ENCODE data around the gene RPL23. TPM values are rescaled to one million over a fixed set of nuclear protein-coding genes. Genes with fewer than 3 reads are reported as not detected.

RPL23 gene
- total RNA-seq, 1 donor from 2014 or later = 2,779 TPM

GRCh38 chr17:38893607-38894006 is 40.1 kb upstream of the RPL23 start:
- no peak overlapping the region for H3K4me3 ChIP-seq (ENCODE audit: low read length in 3 of 3)
- H3K9ac ChIP-seq (ENCODE audit: low read depth in 1 of 3, low read length in 3 of 3) = peak overlapping the region in 1 of 3 donors; percentile 60
- H3K9me3 ChIP-seq (ENCODE audit: control insufficient read depth in 3 of 3, low read length in 3 of 3) = no peaks in the 10 kb centered on the region
- peaks cover 18 to 33% (median 20%) of the 10 kb centered on the region in 3 donors for H3K36me3 ChIP-seq (ENCODE audit: control insufficient read depth in 3 of 3, insufficient read depth in 3 of 3, low read length in 3 of 3)
- H3K27me3 ChIP-seq (ENCODE audit: control insufficient read depth in 3 of 3, insufficient read depth in 3 of 3, low read length in 3 of 3) = no peaks in the 10 kb centered on the region
- peaks cover 41 to 52% (median 45%) of the 10 kb centered on the region in 3 donors for H3K4me1 ChIP-seq (ENCODE audit: control insufficient read depth in 3 of 3, insufficient read depth in 3 of 3, low read length in 3 of 3)
- H3K27ac ChIP-seq (ENCODE audit: low read depth, low read length) = peak overlapping the region; percentile 52

DNA sequence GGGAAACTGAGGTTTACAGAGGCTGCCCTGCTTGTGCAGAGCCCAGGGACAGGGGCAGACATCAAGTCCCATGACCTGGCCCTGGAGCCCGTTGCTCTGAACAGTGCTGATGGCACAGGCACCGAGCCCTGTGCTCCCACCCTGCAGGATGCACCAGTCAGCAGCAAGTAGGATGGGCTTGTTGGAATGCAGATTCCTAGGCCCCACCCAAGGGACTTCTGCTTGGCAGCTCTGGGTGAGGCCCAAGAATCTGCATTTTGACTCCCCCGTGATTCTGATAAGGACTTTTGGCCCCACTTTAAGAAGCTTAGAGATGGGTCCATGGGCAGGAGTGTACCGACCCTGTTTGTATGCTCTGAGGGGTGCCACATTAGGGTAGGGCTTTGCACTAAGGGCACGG is 39.6 kb upstream of the RPL23 start:
- Histone ChIP-seq H3K9me3 (ENCODE audit: control insufficient read depth in 3 of 3, low read length in 3 of 3) (no peaks in the 10 kb centered on the region), H3K9ac (ENCODE audit: low read depth in 1 of 3, low read length in 3 of 3) (no peak overlapping the region), H3K27me3 (ENCODE audit: control insufficient read depth in 3 of 3, insufficient read depth in 3 of 3, low read length in 3 of 3) (no peaks in the 10 kb centered on the region), H3K4me1 (ENCODE audit: control insufficient read depth in 3 of 3, insufficient read depth in 3 of 3, low read length in 3 of 3) (peaks cover 36 to 47% (median 41%) of the 10 kb centered on the region in 3 donors), H3K4me3 (ENCODE audit: low read length in 3 of 3) (no peak overlapping the region), H3K36me3 (ENCODE audit: control insufficient read depth in 3 of 3, insufficient read depth in 3 of 3, low read length in 3 of 3) (peaks cover 18 to 33% (median 20%) of the 10 kb centered on the region in 3 donors), H3K27ac (ENCODE audit: low read depth, low read length) (peak overlapping the region; percentile 52)

DNA sequence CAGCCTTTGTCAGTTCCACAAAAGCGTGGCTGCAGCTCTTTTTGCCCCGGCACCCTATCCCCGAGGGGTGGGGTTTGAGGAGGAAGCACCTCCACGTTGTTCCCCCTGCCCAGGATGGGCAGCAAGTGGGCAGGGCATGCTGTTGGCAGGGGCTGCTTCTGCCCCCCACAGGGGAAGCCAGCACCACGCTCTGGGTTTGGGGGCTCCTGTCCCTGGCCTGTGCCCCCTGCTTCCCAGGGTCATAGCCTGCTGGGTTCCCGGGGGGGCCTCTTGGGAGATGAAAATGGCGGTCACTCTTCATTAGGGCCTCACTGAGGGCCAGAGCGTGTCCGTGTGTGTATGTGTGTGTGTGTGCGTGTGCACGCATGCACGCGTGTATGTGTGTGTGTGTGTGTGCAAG is 39.1 kb upstream of the RPL23 start:
- H3K4me3 ChIP-seq (ENCODE audit: low read length in 3 of 3) = no peak overlapping the region

DNA sequence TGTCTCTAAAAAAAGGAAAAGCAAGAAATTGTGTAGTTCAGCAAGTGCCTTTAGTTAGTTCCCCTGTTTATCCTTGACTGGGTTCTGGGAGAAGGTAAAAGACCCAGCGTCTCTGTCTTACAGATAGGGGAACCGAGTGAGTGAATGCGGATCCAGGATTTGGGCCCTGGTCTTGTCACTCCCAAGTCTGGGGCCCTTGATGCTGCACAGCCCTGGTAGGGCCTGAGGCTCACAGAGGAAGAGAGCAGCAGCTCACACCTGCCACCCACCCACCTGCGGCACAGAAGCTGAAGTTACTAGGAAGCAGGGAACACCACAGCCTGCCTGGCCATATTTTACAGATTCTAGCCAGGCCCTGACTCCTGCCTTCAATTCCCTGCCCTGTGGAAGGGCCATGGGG is 38.6 kb upstream of the RPL23 start:
- peaks cover 18 to 35% (median 20%) of the 10 kb centered on the region in 3 donors for H3K36me3 ChIP-seq (ENCODE audit: control insufficient read depth in 3 of 3, insufficient read depth in 3 of 3, low read length in 3 of 3)
- no peak overlapping the region for H3K27ac ChIP-seq (ENCODE audit: low read depth, low read length)
- H3K27me3 ChIP-seq (ENCODE audit: control insufficient read depth in 3 of 3, insufficient read depth in 3 of 3, low read length in 3 of 3) = no peaks in the 10 kb centered on the region
- no peak overlapping the region for H3K9ac ChIP-seq (ENCODE audit: low read depth in 1 of 3, low read length in 3 of 3)
- H3K4me1 ChIP-seq (ENCODE audit: control insufficient read depth in 3 of 3, insufficient read depth in 3 of 3, low read length in 3 of 3) = peaks cover 25 to 42% (median 36%) of the 10 kb centered on the region in 3 donors
- H3K9me3 ChIP-seq (ENCODE audit: control insufficient read depth in 3 of 3, low read length in 3 of 3) = no peaks in the 10 kb centered on the region
- H3K4me3 ChIP-seq (ENCODE audit: low read length in 3 of 3) = no peak overlapping the region

More for the DNA sequence above, 39.1 kb upstream of the RPL23 start:
- H3K27me3 ChIP-seq (ENCODE audit: control insufficient read depth in 3 of 3, insufficient read depth in 3 of 3, low read length in 3 of 3) = no peaks in the 10 kb centered on the region
- H3K27ac ChIP-seq (ENCODE audit: low read depth, low read length) = no peak overlapping the region
- H3K9ac ChIP-seq (ENCODE audit: low read depth in 1 of 3, low read length in 3 of 3) = no peak overlapping the region
- H3K36me3 ChIP-seq (ENCODE audit: control insufficient read depth in 3 of 3, insufficient read depth in 3 of 3, low read length in 3 of 3) = peaks cover 18 to 33% (median 20%) of the 10 kb centered on the region in 3 donors
- H3K4me1 ChIP-seq (ENCODE audit: control insufficient read depth in 3 of 3, insufficient read depth in 3 of 3, low read length in 3 of 3) = peaks cover 31 to 42% (median 36%) of the 10 kb centered on the region in 3 donors
- no peaks in the 10 kb centered on the region for H3K9me3 ChIP-seq (ENCODE audit: control insufficient read depth in 3 of 3, low read length in 3 of 3)

DNA sequence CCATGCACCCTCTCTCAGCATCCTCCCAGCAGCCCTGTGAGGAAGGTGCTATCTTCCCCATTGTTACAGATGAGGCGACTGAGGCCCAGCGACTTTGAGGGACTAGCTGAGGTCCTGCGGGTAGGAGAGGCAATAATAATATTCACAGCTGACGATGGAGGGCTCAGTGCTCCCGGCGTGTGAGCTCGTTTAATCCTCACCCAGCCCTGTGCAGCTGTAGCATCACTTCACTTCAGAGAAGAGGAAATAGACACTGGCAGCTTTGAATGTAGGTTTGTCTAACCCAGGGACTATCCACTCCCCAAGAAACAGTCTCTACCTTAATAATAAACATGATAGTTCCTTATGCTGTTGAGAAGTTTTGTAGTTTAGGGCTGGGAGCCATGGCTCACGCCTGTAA is 37.9 kb upstream of the RPL23 start:
- Histone ChIP-seq H3K4me1 (ENCODE audit: control insufficient read depth in 3 of 3, insufficient read depth in 3 of 3, low read length in 3 of 3) (peaks cover 22 to 40% (median 34%) of the 10 kb centered on the region in 3 donors), H3K27ac (ENCODE audit: low read depth, low read length) (no peak overlapping the region), H3K9me3 (ENCODE audit: control insufficient read depth in 3 of 3, low read length in 3 of 3) (no peaks in the 10 kb centered on the region), H3K9ac (ENCODE audit: low read depth in 1 of 3, low read length in 3 of 3) (no peak overlapping the region), H3K27me3 (ENCODE audit: control insufficient read depth in 3 of 3, insufficient read depth in 3 of 3, low read length in 3 of 3) (no peaks in the 10 kb centered on the region), H3K36me3 (ENCODE audit: control insufficient read depth in 3 of 3, insufficient read depth in 3 of 3, low read length in 3 of 3) (peaks cover 17 to 35% (median 20%) of the 10 kb centered on the region in 3 donors), H3K4me3 (ENCODE audit: low read length in 3 of 3) (no peak overlapping the region)

GRCh38 chr17:38890410-38890746 is 36.9 kb upstream of the RPL23 start:
- no peak overlapping the region for H3K4me3 ChIP-seq (ENCODE audit: low read length in 3 of 3)
- no peaks in the 10 kb centered on the region for H3K27me3 ChIP-seq (ENCODE audit: control insufficient read depth in 3 of 3, insufficient read depth in 3 of 3, low read length in 3 of 3)
- peaks cover 30 to 43% (median 40%) of the 10 kb centered on the region in 3 donors for H3K4me1 ChIP-seq (ENCODE audit: control insufficient read depth in 3 of 3, insufficient read depth in 3 of 3, low read length in 3 of 3)
- peaks cover 17 to 32% (median 20%) of the 10 kb centered on the region in 3 donors for H3K36me3 ChIP-seq (ENCODE audit: control insufficient read depth in 3 of 3, insufficient read depth in 3 of 3, low read length in 3 of 3)
- H3K27ac ChIP-seq (ENCODE audit: low read depth, low read length) = no peak overlapping the region
- H3K9me3 ChIP-seq (ENCODE audit: control insufficient read depth in 3 of 3, low read length in 3 of 3) = no peaks in the 10 kb centered on the region
- H3K9ac ChIP-seq (ENCODE audit: low read depth in 1 of 3, low read length in 3 of 3) = no peak overlapping the region

DNA sequence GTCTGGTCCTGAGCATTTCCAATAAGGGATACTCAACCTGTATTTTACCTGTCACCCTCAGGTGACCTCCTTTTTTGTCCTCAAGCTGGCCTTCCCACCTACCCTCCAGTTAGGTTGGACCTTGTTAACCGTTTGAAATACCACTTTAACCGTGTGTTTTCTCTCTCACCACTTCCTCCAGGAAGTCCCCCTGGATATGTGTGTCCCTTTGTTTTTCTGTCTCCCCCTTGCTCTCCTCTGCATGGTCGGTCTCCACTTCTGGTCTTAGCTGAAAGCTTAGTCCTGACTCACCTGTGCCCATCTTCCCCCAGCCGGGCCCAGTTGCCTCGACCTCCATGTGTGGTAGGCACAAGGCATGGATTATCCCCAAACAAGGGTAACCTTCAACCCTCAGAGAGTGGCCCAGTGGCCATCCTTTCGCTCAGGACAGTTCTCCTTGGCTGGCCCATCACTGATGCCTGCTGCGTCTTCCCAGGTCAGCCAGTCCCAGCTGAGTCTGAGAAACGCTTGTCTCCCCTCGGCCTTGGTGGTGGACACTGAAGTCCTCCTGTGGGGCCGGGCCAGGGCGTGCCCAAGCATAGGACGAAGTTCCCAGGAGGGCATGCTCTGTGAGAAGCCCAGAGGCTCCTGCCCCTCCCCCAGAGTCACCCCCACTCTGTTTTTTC is 36.4 kb upstream of the RPL23 start:
- Histone ChIP-seq H3K4me1 (ENCODE audit: control insufficient read depth in 3 of 3, insufficient read depth in 3 of 3, low read length in 3 of 3) (peaks cover 35 to 48% (median 45%) of the 10 kb centered on the region in 3 donors), H3K36me3 (ENCODE audit: control insufficient read depth in 3 of 3, insufficient read depth in 3 of 3, low read length in 3 of 3) (peaks cover 17 to 32% (median 20%) of the 10 kb centered on the region in 3 donors), H3K27ac (ENCODE audit: low read depth, low read length) (no peak overlapping the region)

GRCh38 chr17:38888842-38889241 is 35.3 kb upstream of the RPL23 start:
- H3K9ac ChIP-seq (ENCODE audit: low read depth in 1 of 3, low read length in 3 of 3) = no peak overlapping the region
- H3K9me3 ChIP-seq (ENCODE audit: control insufficient read depth in 3 of 3, low read length in 3 of 3) = no peaks in the 10 kb centered on the region
- no peak overlapping the region for H3K4me3 ChIP-seq (ENCODE audit: low read length in 3 of 3)
- H3K27me3 ChIP-seq (ENCODE audit: control insufficient read depth in 3 of 3, insufficient read depth in 3 of 3, low read length in 3 of 3) = no peaks in the 10 kb centered on the region
- H3K4me1 ChIP-seq (ENCODE audit: control insufficient read depth in 3 of 3, insufficient read depth in 3 of 3, low read length in 3 of 3) = peaks cover 35 to 48% (median 44%) of the 10 kb centered on the region in 3 donors
- peaks cover 17 to 32% (median 20%) of the 10 kb centered on the region in 3 donors for H3K36me3 ChIP-seq (ENCODE audit: control insufficient read depth in 3 of 3, insufficient read depth in 3 of 3, low read length in 3 of 3)
- H3K27ac ChIP-seq (ENCODE audit: low read depth, low read length) = no peak overlapping the region

More for the DNA sequence above, 36.4 kb upstream of the RPL23 start:
- H3K4me3 ChIP-seq (ENCODE audit: low read length in 3 of 3) = no peak overlapping the region
- H3K9ac ChIP-seq (ENCODE audit: low read depth in 1 of 3, low read length in 3 of 3) = no peak overlapping the region
- no peaks in the 10 kb centered on the region for H3K9me3 ChIP-seq (ENCODE audit: control insufficient read depth in 3 of 3, low read length in 3 of 3)
- H3K27me3 ChIP-seq (ENCODE audit: control insufficient read depth in 3 of 3, insufficient read depth in 3 of 3, low read length in 3 of 3) = no peaks in the 10 kb centered on the region

DNA sequence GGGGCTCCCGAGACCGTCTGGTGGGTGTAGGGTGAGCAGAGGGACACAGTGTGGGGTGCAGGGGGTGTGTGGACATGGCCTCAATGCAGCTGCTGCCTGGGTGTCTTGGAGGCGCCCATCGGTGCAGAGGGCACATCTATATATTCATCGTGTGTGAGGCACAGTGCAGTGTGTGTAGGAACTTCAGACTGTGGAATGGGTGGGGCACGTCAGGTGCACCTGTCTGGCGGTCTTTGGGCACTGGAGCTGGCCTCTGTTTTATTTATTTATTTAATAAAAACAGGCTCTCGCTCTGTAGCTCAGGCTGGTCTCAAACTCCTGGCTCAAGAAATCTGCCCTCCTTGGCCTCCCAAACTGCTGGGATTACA is 33.1 kb upstream of the RPL23 start:
- Histone ChIP-seq H3K27ac (ENCODE audit: low read depth, low read length) (no peak overlapping the region), H3K27me3 (ENCODE audit: control insufficient read depth in 3 of 3, insufficient read depth in 3 of 3, low read length in 3 of 3) (no peaks in the 10 kb centered on the region), H3K9me3 (ENCODE audit: control insufficient read depth in 3 of 3, low read length in 3 of 3) (no peaks in the 10 kb centered on the region), H3K36me3 (ENCODE audit: control insufficient read depth in 3 of 3, insufficient read depth in 3 of 3, low read length in 3 of 3) (peaks cover 8 to 20% (median 11%) of the 10 kb centered on the region in 3 donors), H3K4me1 (ENCODE audit: control insufficient read depth in 3 of 3, insufficient read depth in 3 of 3, low read length in 3 of 3) (peaks cover 40 to 52% (median 45%) of the 10 kb centered on the region in 3 donors), H3K4me3 (ENCODE audit: low read length in 3 of 3) (no peak overlapping the region), H3K9ac (ENCODE audit: low read depth in 1 of 3, low read length in 3 of 3) (peak overlapping the region in 1 of 3 donors; percentile 8)

- Histone ChIP-seq H3K27me3 (ENCODE audit: control insufficient read depth in 3 of 3, insufficient read depth in 3 of 3, low read length in 3 of 3) (no peaks in the 10 kb centered on the region), H3K27ac (ENCODE audit: low read depth, low read length) (no peak overlapping the region), H3K4me1 (ENCODE audit: control insufficient read depth in 3 of 3, insufficient read depth in 3 of 3, low read length in 3 of 3) (peaks cover 47 to 58% (median 51%) of the 10 kb centered on the region in 3 donors), H3K9ac (ENCODE audit: low read depth in 1 of 3, low read length in 3 of 3) (peak overlapping the region in 1 of 3 donors; percentile 8), H3K9me3 (ENCODE audit: control insufficient read depth in 3 of 3, low read length in 3 of 3) (no peaks in the 10 kb centered on the region), H3K36me3 (ENCODE audit: control insufficient read depth in 3 of 3, insufficient read depth in 3 of 3, low read length in 3 of 3) (peaks cover 2 to 19% (median 8%) of the 10 kb centered on the region in 3 donors), H3K4me3 (ENCODE audit: low read length in 3 of 3) (peak overlapping the region in 1 of 3 donors; percentile 22)
Measured at GRCh38 chr17:38885728-38886642, 32.5 kb upstream of the RPL23 start.

Data from skeletal muscle tissue (tissue), 4 donors.